Activated effector memory CD4-positive, alpha-beta T cell treated with anti-CD3 and anti-CD28 coated beads, Interleukin-2, amount 50 U/mL, for 16 hours (primary cell): ENCODE data around the gene AKR1C2.
"Not testable (repeated sequence)": the region's sequence is repeated elsewhere in the genome, so short reads cannot be mapped to it uniquely, and the experiment has no call there.

Source experiments
- DNase-seq: peaks from one replicate; pipeline ENCODE4 v3.0.0-alpha.2; 2020

AKR1C2 gene

GRCh38 chr10:5003127-5004029, at the start of gene AKR1C2:
Gene AKR1C2 (minus strand): TSS chr10:5003857. CDS start chr10:5003835, 22 bp downstream.
- not testable (repeated sequence) for DNase-seq

GRCh38 chr10:5052951-5053500, 49.4 kb upstream of the AKR1C2 start:
- DNase-seq, result not testable (repeated sequence)

DNA sequence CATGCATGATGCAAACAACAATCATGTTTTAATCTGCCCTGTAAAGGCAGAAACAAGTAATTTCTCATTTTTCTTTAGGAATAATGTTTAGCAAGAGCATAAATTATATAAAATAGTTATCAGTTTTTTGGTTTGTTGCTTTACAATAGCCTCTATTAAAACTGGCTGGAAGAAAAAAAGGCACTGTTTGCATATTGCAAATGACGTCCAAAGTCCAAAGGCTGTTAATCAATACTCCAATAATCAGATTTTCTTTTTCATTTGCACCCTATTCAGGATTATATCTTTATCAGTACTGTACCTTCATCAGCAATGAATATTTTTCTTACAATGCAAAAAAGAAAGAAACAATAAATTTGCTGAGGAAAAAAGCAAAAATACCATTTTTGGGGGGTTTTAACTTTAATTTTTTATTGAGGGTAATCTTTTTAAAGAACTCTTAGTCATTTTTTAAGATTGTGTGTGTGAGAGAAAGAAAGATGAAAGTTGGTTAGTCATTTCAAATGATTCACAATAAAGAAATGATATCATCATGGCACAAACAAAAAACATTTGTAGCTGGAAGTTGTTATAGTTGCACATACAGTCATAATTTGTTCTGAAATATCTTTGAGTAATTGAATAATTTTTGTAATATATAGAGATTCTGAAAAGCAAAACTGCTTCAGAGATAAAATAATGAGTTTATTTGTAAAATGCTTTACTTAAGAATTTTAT, 44.4 kb upstream of the AKR1C2 start:
- no peak for DNase-seq

DNA sequence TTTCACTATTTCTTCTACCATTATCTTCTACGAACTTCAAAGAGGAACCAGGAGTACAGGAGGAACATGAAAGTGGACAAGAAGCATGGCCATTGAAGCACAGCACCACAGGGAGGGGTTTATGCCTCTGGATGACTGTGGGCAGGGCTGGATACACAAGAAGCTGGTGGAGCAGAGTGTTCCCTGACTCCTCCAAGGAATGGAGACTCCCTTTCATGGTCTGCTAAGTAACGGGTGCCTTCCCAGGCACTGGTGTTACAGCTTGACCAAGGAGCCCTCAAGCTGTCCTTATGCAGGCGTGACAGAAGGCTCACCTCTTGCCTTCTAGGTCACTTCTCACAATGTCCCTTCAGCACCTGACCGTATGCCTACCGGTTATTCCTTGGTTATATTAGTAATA, 43.4 kb upstream of the AKR1C2 start:
- not testable (repeated sequence) for DNase-seq

DNA sequence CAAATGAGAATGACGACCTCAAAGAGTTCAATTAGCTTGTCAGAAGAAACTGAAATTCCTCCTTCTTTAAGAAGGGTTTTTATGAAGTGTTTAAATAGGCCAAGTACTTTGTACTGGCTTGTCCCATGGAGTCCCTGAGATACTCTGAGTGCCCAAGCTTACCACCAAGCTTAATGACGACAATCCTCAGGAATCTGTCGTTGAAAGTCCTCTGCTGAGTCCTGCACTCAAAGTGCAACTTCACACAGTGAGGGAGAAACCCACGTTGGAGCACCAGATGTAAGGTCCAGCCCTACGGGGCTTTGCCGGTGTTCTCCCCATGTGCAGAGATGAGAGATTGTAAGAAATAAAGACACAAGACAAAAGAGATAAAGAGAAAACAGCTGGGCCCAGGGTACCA, 42.8 kb upstream of the AKR1C2 start:
- DNase-seq, result no peak

DNA sequence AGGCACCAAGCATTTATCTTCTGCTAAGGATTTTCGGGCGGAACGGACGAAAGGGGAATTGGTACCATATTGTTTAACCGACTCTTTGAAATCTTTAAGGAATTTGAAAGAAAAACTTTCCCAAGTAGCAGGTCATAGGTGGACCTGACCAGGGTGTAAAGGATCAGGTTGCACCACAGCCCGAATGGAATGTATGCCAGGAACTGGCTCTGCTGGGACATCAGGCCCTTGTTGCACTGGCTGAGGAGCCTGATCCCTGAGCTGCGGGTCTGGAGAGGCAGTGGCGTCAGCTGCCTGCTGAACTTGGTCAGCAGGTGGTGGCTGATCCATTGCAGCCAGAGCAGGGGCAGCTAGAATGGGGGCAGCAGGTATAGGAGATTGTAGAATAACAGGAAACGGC, 41.4 kb upstream of the AKR1C2 start:
- DNase-seq, result no peak

GRCh38 chr10:5043716-5044115, 40.1 kb upstream of the AKR1C2 start:
- DNase-seq, result no peak

- no peak for DNase-seq
Measured at GRCh38 chr10:5042922-5043321, 39.3 kb upstream of the AKR1C2 start.

DNA sequence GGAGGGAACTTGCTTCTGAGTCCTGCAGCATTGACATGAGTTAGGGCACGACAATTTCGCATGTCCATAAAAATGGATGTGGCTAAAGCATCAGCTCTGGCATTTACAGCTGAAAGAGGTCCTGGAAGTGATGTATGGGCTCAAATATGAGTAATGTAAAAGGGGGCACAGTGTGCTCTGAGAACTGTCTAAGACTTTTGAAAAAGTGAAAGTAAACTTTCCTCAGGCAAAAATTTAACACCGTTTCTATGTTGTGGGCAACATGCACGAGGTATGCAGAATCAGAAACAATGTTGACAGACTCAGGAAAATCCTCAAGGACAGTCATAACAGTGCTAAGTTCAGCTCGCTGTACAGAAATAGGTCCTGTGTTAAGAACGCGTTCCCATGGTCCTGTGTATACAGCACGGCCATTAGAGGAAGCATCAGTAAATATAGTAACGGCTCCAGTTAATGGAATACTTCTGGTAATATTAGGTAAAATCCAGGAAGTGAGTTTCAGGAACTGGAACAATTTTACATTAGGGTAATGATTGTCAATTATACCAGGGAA, 37.9 kb upstream of the AKR1C2 start:
- DNase-seq, result no peak

- DNase-seq, result no peak
Measured at GRCh38 chr10:5040781-5041470, 37.3 kb upstream of the AKR1C2 start.

GRCh38 chr10:5040010-5040673, 36.5 kb upstream of the AKR1C2 start:
- no peak for DNase-seq

GRCh38 chr10:5038733-5039132, 35.1 kb upstream of the AKR1C2 start:
- DNase-seq, result no peak

- no peak for DNase-seq
Measured at GRCh38 chr10:5038101-5038500, 34.4 kb upstream of the AKR1C2 start.

- no peak for DNase-seq
Measured at GRCh38 chr10:5036511-5036910, 32.9 kb upstream of the AKR1C2 start.

DNA sequence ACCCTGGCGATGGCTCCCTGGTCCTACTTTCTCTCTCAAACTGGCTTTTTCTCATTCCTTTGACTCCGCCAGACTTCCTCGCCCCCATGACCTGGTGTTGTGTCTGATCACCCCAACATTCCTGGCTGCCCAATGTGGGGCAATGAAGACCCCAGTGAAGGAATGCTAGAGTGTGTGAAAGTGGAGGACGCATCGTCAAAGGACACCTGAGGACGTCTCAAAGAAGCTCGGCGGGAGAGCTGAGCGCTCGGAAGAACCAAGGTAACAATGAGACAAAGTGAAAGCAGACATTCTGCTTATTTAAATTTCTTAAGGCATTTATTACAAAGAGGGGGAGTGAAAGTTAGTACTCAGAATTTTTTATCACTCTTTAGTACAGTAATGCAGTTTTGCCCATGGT, 31.7 kb upstream of the AKR1C2 start:
- no peak for DNase-seq

GRCh38 chr10:5034588-5034987, 30.9 kb upstream of the AKR1C2 start:
- DNase-seq, result no peak

- DNase-seq, result no peak
Measured at GRCh38 chr10:5033061-5033778, 29.6 kb upstream of the AKR1C2 start.

- DNase-seq, result not testable (repeated sequence)
Measured at GRCh38 chr10:5032444-5032843, 28.8 kb upstream of the AKR1C2 start.

DNA sequence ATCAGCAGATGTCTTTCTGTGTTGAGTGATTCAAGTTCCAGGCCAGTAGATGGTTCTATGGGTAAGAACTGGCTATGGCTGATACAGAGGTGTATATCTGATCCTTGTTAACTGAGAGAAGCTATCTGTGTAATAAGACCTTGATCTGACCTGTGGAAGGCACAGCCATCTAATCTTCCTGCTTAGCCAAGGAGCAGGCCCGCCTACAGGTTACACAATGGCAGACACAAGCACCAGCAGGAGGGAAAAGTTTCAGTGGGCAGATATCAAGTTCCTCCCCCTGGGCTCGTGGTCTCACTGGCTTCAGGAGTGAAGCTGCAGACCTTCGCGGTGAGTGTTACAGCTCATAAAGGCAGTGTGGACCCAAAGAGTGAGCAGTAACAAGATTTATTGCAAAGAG, 27.9 kb upstream of the AKR1C2 start:
- DNase-seq, result not testable (repeated sequence)

GRCh38 chr10:5030989-5031388, 27.3 kb upstream of the AKR1C2 start:
- DNase-seq, result no peak

- not testable (repeated sequence) for DNase-seq
Measured at GRCh38 chr10:5025461-5025881, 21.8 kb upstream of the AKR1C2 start.
